HG02943 (cell line): Measurements from ENCODE around the gene DCBLD1.
A peak's percentile ranks its signal among the peaks of the same experiment; 100 is the strongest.
"Not testable (repeated sequence)": the region's sequence is repeated elsewhere in the genome, so short reads cannot be mapped to it uniquely, and the experiment has no call there.

Source experiments
- ATAC-seq: cut with Tn5 transposase; IDR thresholded peaks from one replicate; pipeline ENCODE4 v1.9.1; 2021; ENCODE audit warnings: mild to moderate bottlenecking, low read depth, moderate library complexity; ENCODE audit not compliant: unreplicated experiment

DCBLD1 gene

GRCh38 chr6:117482240-117483003, at the start of gene DCBLD1:
DCBLD1 (plus strand) TSS chr6:117482674; CDS start chr6:117482782, 108 bp downstream.
- peak; percentile 80 for ATAC-seq

GRCh38 chr6:117440706-117441525, 41.6 kb upstream of the DCBLD1 start:
- ATAC-seq: no peak

- ATAC-seq: no peak
These were observed 40.6 kb upstream of the DCBLD1 start for GRCh38 chr6:117441824-117442264.

- ATAC-seq: not testable (repeated sequence)
These were observed 40.2 kb upstream of the DCBLD1 start for GRCh38 chr6:117442313-117442712.

- ATAC-seq: no peak
These were observed 37.9 kb upstream of the DCBLD1 start for GRCh38 chr6:117444600-117444999.

- no peak for ATAC-seq
These were observed 35.6 kb upstream of the DCBLD1 start for GRCh38 chr6:117446861-117447260.

- ATAC-seq: no peak
These were observed 34.5 kb upstream of the DCBLD1 start for GRCh38 chr6:117448011-117448410.

- ATAC-seq: no peak
These were observed 33.6 kb upstream of the DCBLD1 start for GRCh38 chr6:117448732-117449485.

GRCh38 chr6:117449549-117450439, 32.7 kb upstream of the DCBLD1 start:
- no peak for ATAC-seq

- no peak for ATAC-seq
These were observed 30.8 kb upstream of the DCBLD1 start for GRCh38 chr6:117451671-117452070.

GRCh38 chr6:117456250-117456649, 26.2 kb upstream of the DCBLD1 start:
- ATAC-seq: no peak

- ATAC-seq: no peak
These were observed 25.5 kb upstream of the DCBLD1 start for GRCh38 chr6:117456998-117457397.

- ATAC-seq: no peak
These were observed 23.1 kb upstream of the DCBLD1 start for GRCh38 chr6:117459204-117459944.

- no peak for ATAC-seq
These were observed 18.5 kb upstream of the DCBLD1 start for GRCh38 chr6:117463762-117464665.

- no peak for ATAC-seq
These were observed 17.8 kb upstream of the DCBLD1 start for GRCh38 chr6:117464700-117465099.

- ATAC-seq: no peak
These were observed 16.8 kb upstream of the DCBLD1 start for GRCh38 chr6:117465691-117466090.

- ATAC-seq: no peak
These were observed 14.6 kb upstream of the DCBLD1 start for GRCh38 chr6:117467876-117468275.

- ATAC-seq: not testable (repeated sequence)
These were observed 13.9 kb upstream of the DCBLD1 start for GRCh38 chr6:117468527-117468926.
